Left kidney (tissue), 2 donors: ENCODE measurements around the gene DNER. TPM values are rescaled to one million over a fixed set of nuclear protein-coding genes. Genes with fewer than 3 reads are reported as not detected.
"Not testable (repeated sequence)": the region's sequence is repeated elsewhere in the genome, so short reads cannot be mapped to it uniquely, and the experiment has no call there.

ENCODE experiments used
- DNase-seq: peaks from one replicate; pipeline ENCODE4 v3.0.0-alpha.2; 2013
- polyA plus RNA-seq: library from polyadenylated mRNA; unstranded; fragments of 120-200 nt; gene quantifications from one replicate; pipeline ENCODE4 v1.2.1, GENCODE V29; 2013; ENCODE audit not compliant: insufficient read length

DNER gene
- polyA plus RNA-seq, 1 donor = 67.2 TPM

GRCh38 chr2:229401171-229401865, 313.0 kb downstream of the DNER start:
- no peak for DNase-seq

GRCh38 chr2:229393926-229394325, 320.4 kb downstream of the DNER start:
- DNase-seq = no peak

- DNase-seq = no peak
Measured at GRCh38 chr2:229392196-229392595, 322.2 kb downstream of the DNER start.

- no peak for DNase-seq
Measured at GRCh38 chr2:229388731-229389130, 325.6 kb downstream of the DNER start.

- no peak for DNase-seq
Measured at GRCh38 chr2:229387866-229388265, 326.5 kb downstream of the DNER start.

GRCh38 chr2:229380101-229380625, 334.2 kb downstream of the DNER start:
- no peak for DNase-seq

GRCh38 chr2:229378386-229378785, 336.0 kb downstream of the DNER start:
- DNase-seq = no peak

GRCh38 chr2:229376866-229377265, 337.5 kb downstream of the DNER start:
- no peak for DNase-seq

- no peak for DNase-seq
Measured at GRCh38 chr2:229375251-229375650, 339.1 kb downstream of the DNER start.

- DNase-seq = not testable (repeated sequence)
Measured at GRCh38 chr2:229373311-229373710, 341.0 kb downstream of the DNER start.

GRCh38 chr2:229372207-229372606, 342.1 kb downstream of the DNER start:
- no peak for DNase-seq

- DNase-seq = no peak
Measured at GRCh38 chr2:229371086-229371485, 343.3 kb downstream of the DNER start.

GRCh38 chr2:229370509-229370908, 343.8 kb downstream of the DNER start:
- DNase-seq = no peak

GRCh38 chr2:229363185-229363814, 351.1 kb downstream of the DNER start:
- DNase-seq = no peak

- no peak for DNase-seq
Measured at GRCh38 chr2:229350883-229351282, 363.5 kb downstream of the DNER start.

- DNase-seq = no peak
Measured at GRCh38 chr2:229350117-229350805, 364.1 kb downstream of the DNER start.

- DNase-seq = no peak
Measured at GRCh38 chr2:229348128-229348527, 366.2 kb downstream of the DNER start.

GRCh38 chr2:229346816-229347540, 367.4 kb downstream of the DNER start:
- no peak for DNase-seq

- DNase-seq = no peak
Measured at GRCh38 chr2:229344955-229345354, 369.4 kb downstream of the DNER start.

GRCh38 chr2:229344151-229344551, 370.2 kb downstream of the DNER start:
- no peak for DNase-seq

GRCh38 chr2:229343661-229344060, 370.7 kb downstream of the DNER start:
- no peak for DNase-seq

- peak; percentile 6 for DNase-seq
Measured at GRCh38 chr2:229342376-229342775, 372.0 kb downstream of the DNER start.
